PC-3 (cell line): Measurements from ENCODE around the gene ZNF638.

Experiments
- CTCF ChIP-seq: fragments of 300-600 bp; sonication (generic); conservative IDR thresholded peaks from 2 replicates; pipeline ENCODE4 v1.5.1; 2017; ENCODE audit warnings: antibody characterized with exemption, low read depth, mild to moderate bottlenecking, low read length
- EZH2 ChIP-seq: fragments of 300-600 bp; sonication (generic); IDR thresholded peaks from one replicate; pipeline ENCODE4 v1.6.1; 2017; ENCODE audit warnings: antibody characterized with exemption, mild to moderate bottlenecking, low read length; ENCODE audit not compliant: unreplicated experiment

DNA sequence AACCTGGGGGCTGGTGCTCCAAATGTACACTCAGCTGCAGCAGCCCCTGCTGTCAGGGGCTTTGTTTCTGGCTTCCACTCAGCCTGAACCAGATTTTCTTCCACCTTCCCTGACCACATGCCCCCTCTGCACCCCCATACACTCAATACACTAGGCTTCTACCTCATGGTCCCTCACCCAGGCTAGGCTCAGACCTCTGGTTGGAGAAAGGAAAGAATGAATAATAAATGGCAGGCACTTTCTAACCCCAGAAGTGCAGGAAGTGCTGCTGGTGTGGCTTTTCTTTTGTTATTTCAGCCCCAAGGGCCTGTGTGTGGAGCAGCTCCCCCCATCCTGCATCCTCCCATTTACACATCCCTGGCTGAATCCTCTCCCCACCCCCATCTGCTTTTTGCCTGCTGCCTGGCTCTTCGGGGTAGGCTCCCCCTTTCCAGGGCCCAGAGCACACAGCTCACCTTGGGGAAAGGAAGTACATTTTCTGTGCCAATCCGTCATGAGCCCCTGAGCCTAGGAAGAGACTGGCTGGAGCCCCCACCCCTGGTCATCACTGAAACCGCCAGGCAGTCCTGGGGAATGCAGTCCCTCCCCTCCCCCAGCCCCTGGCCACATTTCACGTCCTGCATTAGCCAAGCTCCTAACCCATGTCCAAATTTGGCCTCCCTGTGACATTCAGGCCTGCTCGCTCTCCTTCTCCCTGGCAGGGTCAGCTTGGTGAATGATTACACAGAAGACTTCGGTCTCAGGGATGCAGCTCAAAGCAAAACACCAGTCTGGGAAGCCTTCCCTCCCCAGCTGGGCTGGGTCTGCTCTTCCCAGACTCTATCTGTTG, 124.4 kb downstream of the ZNF638 start:
- TF ChIP-seq CTCF (no peak), EZH2 (no peak)
